ENCODE data around the gene PARD6G. TPM values are rescaled to one million over a fixed set of nuclear protein-coding genes. Genes with fewer than 3 reads are reported as not detected.

Gene PARD6G
- total and polyA plus RNA-seq, 2 of the 8 experiments (the other 6 are each of a cell fraction or from before 2014, with no cell fraction given) = 11.3 to 17.9 TPM

GRCh38 chr18:80163183-80163582 lies 84.1 kb downstream of the PARD6G start:
- ChIA-PET CTCF (ENCODE audit: partially characterized antibody) (interaction anchor here (6.9 to 10.1 kb wide), 2 partner anchors 9 to 87 kb away, joined by 30 to 124 read pairs; partner anchors contain the start of gene PARD6G), POLR2A (ENCODE audit: partially characterized antibody) (no interaction called here)
- no peak overlapping the region for H3K4ac ChIP-seq (replicated peaks; ENCODE audit: insufficient read length, low read depth, low read length)
- no peak overlapping the region for H2BK15ac ChIP-seq (ENCODE audit: low read length)
- no peak overlapping the region for H2BK120ac ChIP-seq (replicated peaks; ENCODE audit: low read depth, low read length)
- H3K27me3 ChIP-seq (replicated peaks in 1 of 4; ENCODE audit: control insufficient read depth in 3 of 4, extremely low read depth in 1 of 4, insufficient read depth in 3 of 4, low read length in 3 of 4) = no peaks in the 10 kb centered on the region
- H4K20me1 ChIP-seq (replicated peaks in 1 of 2; ENCODE audit: control insufficient read depth in 1 of 2, insufficient read depth in 2 of 2, low read length in 2 of 2) = peaks cover 0 to 10% of the 10 kb centered on the region in 2 experiments
- no peak overlapping the region for H3K23ac ChIP-seq (ENCODE audit: insufficient read length)
- no peak overlapping the region for H3K9ac ChIP-seq (replicated peaks in 1 of 4; ENCODE audit: extremely low read depth in 1 of 4, low read depth in 3 of 4, low read length in 3 of 4)
- no peak overlapping the region for H3K4me2 ChIP-seq (ENCODE audit: insufficient read depth in 1 of 2, low read depth in 2 of 2, low read length in 2 of 2)
- DNase-seq (ENCODE audit: low read depth in 1 of 2, low spot score in 2 of 2) (no peak), FAIRE-seq (no peak)
- no peak overlapping the region for H3K27ac ChIP-seq (ENCODE audit: low read depth, low read length)
- 92% methylated on average over 7 of the region's 7 CpGs; no CpG with 5 or more reads in 1 of the 2 experiments for WGBS, 2 experiments (ENCODE audit: extremely low coverage in 1 of 2, insufficient coverage in 1 of 2, insufficient read length in 1 of 2, insufficient replicate concordance in 2 of 2, low coverage in 1 of 2, low lambda C conversion rate in 2 of 2, missing lambda C conversion rate in 1 of 2)
- no peak overlapping the region for H2BK5ac ChIP-seq (ENCODE audit: low read depth, low read length)
- H3K18ac ChIP-seq (ENCODE audit: extremely low read depth, low read length) = no peak overlapping the region
- H3K14ac ChIP-seq (ENCODE audit: insufficient read length) = no peak overlapping the region
- no peaks in the 10 kb centered on the region for H3K4me1 ChIP-seq (replicated peaks in 1 of 4; ENCODE audit: control insufficient read depth in 3 of 4, insufficient read depth in 4 of 4, low read length in 3 of 4)
- peaks cover 0 to 9% (median 0%) of the 10 kb centered on the region in 4 experiments; a peak in 3 of 8 replicates for H3K36me3 ChIP-seq (ENCODE audit: control insufficient read depth in 2 of 4, insufficient read depth in 4 of 4, low read length in 3 of 4)
- no peak overlapping the region for H4K91ac ChIP-seq (replicated peaks; ENCODE audit: insufficient read length, low read length)
- H4K5ac ChIP-seq (ENCODE audit: insufficient read length, low read depth, low read length) = no peak overlapping the region
- no peaks in the 10 kb centered on the region for H3K79me2 ChIP-seq (ENCODE audit: control insufficient read depth in 1 of 2, insufficient read depth in 2 of 2, low read length in 2 of 2)
- no peaks in the 10 kb centered on the region; a peak in 1 of 4 replicates for H3K9me3 ChIP-seq (ENCODE audit: insufficient read depth in 2 of 2, low read depth in 1 of 2, low read length in 1 of 2)
- no peak overlapping the region for H2BK20ac ChIP-seq (ENCODE audit: low read length)
- H3K56ac ChIP-seq (replicated peaks; ENCODE audit: insufficient read length, low read depth, low read length) = no peak overlapping the region
- H3K79me1 ChIP-seq (ENCODE audit: low read depth, low read length) = no peaks in the 10 kb centered on the region; the same call in 1 of the 2 replicates
- no peak overlapping the region for H2BK12ac ChIP-seq (ENCODE audit: low read depth, low read length)
- H2AFZ ChIP-seq (ENCODE audit: low read length) = no peak overlapping the region
- TF ChIP-seq E2F6 (IDR thresholded peaks at IDR 0.05) (peak; percentile 49; the same call in 1 of the 2 replicates), YY1 (IDR thresholded peaks at IDR 0.05; ENCODE audit: low read depth, low read length) (no peak)
- no peaks in the 10 kb centered on the region for H3K23me2 ChIP-seq (ENCODE audit: low read depth, low read length)
- no peak overlapping the region for H2AK5ac ChIP-seq (ENCODE audit: low read depth, low read length)
- no peak overlapping the region for H4K8ac ChIP-seq (ENCODE audit: extremely low read depth, insufficient read depth, low read length)
- H3K4me3 ChIP-seq (ENCODE audit: extremely low read depth in 1 of 4, insufficient read depth in 2 of 4, low read depth in 3 of 4, low read length in 4 of 4) = no peak overlapping the region

All from H1 (cell line).